LHCN-M2 (cell line): ENCODE measurements around the gene SLC36A1. TPM values are rescaled to one million over a fixed set of nuclear protein-coding genes. Genes with fewer than 3 reads are reported as not detected.
A peak's percentile ranks its signal among the peaks of the same experiment; 100 is the strongest.

Source experiments
- DNase-seq: peaks from one replicate; pipeline ENCODE4 v3.0.0-alpha.2; 2012; ENCODE audit warnings: low read depth
- total RNA-seq: library from RNA; depleted of rRNA; stranded (reverse); fragments of >200 nt; gene quantifications from 2 replicates; pipeline ENCODE4 v1.2.3, GENCODE V29; 2014

SLC36A1 gene
- total RNA-seq, 1 experiment from 2014 or later, result 11.7 TPM

DNA sequence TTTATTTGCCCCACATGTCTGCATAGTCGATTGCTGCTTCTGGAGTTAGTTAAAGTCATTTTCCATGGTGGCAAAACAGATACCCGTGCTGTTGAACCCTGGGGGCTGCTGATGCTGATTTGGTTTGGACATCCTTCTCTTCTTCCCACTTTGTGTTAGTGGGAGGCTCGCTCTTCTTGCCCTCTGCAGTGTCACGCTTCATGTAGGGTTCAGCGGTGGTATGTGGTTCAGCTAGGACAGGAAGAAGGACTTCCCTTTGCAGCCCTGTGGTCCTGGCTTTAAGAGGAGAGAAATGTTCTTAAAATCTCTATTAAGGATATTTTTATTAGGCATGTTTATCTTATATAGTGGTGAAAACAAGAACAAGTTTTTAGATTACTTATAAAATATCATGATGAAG lies 36.2 kb downstream of the SLC36A1 start:
- no peak for DNase-seq

DNA sequence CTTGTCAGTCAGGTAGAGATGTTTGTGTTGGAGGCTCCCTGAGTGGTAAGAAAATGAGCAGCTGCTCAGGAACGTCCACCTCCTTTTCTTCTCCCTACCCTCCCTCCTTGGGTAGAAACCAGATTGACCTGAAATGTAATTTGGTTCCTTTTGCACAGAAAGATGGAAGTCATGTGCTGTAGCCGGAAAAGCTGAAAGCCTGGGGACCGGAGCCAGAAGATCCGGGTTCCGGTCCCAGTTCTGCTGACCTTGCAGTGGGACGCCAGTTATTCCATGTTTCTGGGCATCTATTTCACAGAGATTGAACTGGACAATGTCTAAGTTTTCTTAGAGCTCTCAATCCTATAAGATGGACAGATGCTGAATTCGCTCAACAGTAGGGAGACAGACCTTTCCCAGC lies 40.1 kb downstream of the SLC36A1 start:
- no peak for DNase-seq

DNA sequence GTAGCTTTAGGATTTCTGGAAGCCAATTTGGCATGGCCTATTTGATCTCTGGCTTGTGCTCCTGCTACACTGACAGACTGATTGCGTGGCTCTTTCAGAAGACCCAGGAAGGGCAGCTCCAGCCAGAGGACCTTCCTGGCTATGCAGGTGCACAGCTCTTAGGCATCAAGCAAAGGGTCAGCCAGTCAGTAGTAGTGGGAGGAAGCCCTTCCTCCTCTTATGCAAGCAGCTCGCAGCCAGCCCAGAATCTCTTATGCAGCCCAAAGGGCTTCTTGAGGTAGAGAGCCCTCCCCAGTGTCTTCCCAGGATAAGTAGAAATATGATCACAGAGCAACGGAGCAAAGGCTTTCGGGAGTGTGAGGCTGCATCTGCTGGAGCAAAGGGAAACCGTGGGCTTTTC lies 43.2 kb downstream of the SLC36A1 start:
- DNase-seq, result no peak

DNA sequence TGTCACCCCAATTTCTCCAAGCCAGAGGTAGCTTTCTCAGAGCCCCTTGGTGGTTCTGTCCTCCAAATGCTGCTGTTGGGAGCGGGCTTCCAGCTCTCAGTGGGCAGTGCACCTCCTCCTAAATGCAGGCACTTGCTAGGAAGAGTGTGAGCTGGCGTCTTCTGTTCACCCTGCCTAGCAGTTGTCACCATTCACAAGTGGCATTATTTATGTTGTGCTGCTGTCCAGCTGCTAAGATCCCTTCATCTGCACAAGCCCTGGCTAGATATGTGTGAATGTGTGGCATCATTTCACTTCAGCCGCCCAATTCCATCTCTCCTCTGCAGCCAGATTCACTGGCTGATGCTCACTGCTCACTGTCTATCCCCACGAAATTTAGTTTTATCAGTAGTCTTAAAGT lies 43.7 kb downstream of the SLC36A1 start:
- no peak for DNase-seq

DNA sequence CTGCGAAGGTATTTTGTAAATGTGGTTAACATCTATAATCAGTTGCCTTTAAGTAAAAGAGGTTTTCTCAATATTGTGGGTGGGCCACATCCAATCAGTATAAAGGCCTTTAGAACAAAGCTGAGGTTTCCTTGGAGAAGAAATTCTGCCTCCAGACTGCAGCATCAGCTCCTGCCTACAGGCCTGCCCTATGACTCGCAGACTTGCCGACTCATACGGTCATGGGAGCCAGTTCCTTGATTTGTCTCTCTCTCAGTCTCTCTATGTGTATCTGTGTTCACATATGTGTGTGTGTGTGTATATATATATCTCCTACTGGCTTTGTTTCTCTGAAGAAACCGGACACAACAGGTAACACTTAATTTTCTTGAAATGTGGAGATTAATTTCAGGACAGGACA lies 45.3 kb downstream of the SLC36A1 start:
- peak; percentile 58 for DNase-seq

DNA sequence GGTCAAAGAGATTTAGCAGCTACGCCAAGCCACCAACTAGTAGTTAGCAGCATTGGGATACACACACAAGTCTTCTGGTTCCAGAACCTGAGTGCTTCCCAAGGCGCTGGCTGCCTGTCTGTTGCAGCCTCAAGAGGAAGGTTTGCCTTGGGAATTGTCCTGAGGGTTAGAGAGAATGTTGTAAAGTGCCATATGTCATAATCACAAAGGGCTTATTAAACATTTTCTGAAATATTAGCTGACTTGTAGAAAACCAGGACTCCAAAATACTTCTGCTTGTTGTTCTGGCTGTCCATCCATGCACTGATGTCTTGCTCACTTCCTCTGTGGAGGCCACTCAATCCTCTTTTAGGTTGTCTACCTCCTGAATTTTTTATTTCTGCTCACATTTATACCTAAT lies 46.3 kb downstream of the SLC36A1 start:
- no peak for DNase-seq

DNA sequence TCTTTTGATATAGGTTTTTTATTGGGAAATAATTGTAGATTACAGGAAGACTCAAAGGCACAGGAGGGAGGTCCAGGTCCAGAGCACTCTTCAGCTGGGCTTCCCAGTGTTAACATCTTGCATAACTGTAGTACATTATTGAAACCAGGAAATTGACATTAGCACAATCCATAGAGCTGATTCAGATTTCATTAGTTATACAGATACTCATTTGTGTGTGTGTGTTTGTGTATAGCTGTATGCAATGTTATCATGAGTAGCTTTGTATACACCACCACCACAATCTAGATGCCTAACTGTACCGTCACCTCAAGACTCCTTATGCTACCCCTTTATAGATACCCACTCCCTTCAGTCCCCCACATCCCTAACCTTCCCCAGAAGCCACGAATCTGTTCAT lies 47.9 kb downstream of the SLC36A1 start:
- DNase-seq, result no peak

DNA sequence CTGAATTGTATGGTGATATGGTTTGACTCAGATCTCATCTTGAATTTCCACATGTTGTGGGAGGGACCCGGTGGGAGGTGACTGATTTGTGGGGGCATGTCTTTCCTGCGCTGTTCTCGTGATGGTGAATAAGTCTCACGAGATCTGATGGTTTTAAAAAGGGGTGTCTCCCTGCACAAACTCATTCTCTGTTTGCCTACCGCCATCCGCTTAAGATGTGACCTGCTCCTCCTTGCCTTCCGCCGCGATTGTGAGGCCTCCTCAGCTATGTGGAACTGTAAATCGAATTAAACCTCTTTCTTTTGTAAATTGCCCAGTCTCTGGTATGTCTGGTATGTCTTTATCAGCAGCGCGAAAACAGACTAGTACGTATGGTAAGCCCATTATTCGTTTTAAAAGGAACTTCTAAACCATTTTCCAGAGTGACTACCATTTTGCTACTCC lies 48.7 kb downstream of the SLC36A1 start:
- no peak for DNase-seq

DNA sequence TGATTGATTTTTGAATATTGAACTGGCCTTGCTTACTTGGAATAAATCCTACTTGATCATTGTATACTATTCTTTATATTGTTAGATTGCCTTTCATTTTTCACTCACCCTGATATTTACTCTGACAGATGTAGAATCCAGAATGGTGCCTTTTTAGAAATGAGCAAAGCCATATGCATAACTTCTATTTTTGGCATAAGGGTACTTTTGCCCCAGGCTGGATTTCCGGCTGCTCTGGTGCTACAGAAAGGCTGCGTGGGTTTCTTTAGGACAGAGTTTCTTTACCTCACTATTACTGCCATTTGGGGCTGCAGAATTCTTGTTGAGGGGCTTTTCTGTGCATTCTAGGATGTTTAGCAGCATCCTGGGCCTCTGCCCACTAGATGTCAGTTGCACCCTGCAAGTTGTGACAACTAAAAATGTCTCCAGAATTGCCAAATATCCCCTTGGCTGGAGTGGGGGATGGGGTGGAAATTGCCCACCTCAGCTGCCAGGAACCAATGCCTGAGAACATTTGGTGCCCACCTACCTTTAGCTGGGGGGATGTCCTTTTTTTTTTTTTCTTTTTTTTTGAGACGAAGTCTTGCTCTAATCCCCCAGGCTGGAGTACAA lies 50.1 kb downstream of the SLC36A1 start:
- DNase-seq, result no peak

DNA sequence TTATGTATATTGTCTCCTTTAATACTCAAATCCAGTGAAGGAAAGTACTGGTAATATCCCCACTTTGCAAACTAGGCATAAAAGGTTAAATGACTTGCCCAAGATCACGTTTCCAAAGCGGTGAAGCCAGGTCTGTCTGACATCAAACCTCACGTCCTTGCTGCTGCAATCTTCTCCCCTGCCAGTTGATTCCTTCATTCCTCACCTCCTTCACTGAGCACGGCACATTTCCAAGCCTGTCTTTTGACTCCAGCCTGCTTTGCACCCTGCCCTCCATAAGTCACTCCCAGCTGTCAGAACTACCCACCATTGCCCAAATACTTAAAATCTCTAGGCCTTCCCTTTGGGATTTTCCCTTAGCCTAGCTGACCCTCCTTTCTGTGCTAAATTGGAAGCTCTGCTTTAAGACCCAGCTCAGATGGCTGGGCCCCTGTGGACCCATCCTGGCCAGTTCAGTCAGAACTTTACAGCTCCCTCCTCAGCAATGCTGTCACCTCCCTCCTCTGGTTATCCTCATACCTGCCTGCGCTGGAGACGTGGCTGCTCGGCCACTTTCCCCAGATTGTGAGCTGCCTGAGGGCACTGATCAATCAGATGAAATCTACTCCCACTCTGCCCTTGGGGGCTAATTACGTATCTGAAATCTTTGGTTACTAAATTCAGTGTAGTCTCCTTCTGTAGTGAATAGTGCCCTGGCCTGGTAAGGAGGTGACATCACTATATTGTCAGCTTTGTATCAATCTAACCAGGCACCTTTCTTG lies 51.2 kb downstream of the SLC36A1 start:
- no peak for DNase-seq

DNA sequence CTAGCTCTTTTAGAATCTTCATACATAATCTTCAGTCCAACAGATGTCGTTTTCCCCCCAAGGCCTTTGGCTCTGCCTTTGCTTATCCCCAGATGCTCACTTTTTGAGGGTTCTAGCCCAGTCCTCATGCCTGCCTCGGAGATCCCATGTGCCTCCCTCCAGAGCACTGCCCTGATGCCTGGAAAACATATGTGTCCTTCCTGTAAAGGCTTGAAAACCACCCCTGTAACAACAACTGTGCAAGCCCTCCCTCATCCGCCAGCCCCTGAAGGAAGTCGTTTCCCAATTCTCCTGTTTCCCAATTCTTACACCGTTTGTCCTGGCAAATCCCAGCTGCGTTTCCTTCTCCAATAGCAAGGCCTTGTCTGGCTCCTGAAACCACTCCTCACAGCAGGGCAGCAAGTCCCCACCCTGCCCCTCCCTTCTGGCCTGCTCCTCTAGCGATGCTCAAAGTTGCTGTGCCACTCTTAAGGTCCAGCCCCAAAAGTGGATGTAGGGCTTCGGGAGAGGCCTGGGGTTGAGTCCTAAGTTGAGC lies 52.2 kb downstream of the SLC36A1 start:
- DNase-seq, result no peak

DNA sequence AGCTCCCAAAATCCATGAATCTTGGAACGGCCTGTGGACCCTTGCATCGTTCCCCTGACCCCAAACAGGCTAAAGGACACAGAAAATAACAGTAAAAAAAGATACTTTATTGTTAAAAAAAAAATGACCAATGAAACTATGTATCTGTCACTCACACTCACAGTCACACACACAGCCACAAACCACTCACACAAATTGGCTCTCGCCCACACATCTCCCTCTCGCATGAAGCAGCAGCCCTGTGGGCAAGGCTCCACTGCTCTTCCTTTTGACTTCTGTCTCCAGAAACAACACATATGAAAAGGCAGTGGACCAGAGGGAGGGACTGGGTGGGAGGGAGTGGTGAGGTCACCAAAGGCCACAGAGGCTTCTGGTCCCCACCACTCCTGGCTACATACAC lies 56.6 kb downstream of the SLC36A1 start:
- no peak for DNase-seq

DNA sequence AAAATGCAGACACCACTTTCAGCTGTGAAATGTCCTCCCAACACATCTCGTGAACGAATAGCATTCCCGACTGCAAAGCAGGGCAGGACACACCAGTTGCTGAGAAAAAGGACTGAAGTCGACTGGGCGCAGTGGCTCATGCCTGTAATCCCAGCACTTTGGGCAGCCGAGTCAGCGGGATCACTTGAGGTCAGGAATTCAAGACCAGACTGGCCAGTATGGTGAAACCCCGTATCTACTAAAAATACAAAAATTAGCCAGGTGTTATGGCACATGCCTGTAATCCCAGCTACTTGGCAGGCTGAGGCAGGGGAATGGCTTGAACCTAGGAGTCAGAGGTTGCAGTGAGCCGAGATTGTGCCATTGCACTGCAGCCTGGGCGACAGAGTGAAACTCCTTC lies 60.9 kb downstream of the SLC36A1 start:
- DNase-seq, result peak; percentile 28

DNA sequence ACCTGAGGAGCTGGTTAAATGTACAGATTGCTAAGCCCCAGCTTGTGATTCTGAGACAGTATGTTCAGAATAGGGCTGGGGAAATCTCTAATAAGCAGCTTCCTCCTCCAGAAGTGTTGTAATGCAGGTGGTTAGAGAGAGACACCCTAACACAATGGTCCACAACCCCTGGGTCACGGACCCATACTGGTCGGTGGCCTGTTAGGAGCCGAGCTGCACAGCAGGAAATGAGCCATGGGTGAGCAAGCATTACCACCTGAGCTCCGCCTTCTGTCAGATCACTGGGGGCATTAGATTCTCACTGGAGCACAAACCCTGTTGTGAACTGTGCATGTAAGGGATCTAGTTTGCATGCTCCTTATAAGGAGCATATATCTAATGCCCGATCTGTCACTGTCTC lies 61.8 kb downstream of the SLC36A1 start:
- DNase-seq, result no peak

DNA sequence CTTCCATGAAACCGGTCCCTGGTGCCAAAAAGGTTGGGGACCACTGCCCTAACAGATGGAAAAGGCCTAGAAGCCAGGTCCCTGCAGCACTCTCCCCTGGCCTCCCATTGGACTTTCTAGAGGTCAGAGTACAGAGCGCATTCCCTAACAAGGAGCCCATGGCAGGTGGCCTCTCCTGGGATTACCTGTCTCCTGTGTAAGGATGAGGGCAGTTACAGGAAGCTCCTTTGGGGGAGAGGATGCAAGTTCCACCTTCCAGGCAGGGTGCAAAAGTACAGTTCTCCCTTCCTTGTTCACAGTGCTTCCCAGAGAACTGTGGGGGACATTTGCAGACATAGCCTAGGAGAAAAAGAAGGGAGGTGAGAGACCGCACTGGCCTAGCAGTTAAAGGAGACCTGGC lies 62.4 kb downstream of the SLC36A1 start:
- no peak for DNase-seq

DNA sequence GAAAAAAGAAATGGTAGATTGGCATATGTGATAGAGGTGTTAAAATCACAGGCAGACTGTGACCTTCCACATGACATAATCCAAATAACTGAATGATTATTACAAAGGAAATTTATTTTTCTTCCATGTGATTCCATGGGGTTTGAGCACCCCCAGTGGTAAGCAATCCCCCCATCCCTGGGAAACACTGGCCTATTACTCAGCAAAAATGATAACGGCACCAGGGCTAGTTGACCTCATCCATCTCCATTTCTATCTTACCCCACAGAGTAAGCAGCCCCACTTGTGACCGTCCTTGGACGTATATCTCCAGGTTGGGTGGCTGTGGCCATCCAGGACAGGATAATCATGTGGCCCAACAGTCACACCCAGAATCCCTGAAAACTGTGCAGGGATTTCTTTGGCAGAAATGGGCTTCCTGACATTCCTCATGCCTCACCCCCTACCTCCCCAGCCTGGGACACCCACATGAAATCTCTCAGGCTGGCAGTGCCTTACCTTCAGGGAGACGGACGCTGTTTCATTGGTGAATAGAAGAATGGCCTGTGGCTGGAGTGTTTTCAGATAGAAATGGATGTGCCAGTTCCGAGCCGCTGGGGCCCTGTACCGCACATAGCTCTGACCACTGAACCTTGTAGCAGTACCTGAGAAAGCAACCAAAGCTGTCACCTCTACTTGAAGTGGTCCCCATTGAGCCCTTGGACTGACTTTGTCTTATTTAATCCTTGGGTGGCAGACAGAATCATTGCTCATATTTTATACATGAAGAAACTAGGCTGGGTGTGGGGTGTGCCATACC lies 69.9 kb downstream of the SLC36A1 start:
- DNase-seq, result no peak

DNA sequence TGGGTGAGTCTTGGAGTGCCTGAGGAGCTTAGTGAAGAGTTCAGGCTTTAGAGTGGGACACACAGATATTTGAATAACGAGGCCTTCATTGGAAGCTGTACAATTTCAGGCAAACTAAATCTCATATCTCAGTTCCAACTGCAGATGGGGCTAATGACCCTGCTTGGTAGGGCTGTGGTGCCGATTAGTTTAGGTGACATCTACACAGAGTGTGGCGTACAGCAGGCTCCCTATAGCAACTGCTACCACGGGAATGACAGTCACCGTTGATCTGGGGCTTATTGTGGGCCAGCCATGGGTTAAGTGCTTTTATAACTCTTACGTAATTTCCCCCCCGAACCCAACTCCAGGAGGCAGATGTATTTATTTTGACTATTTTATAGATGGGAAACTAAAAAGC lies 72.9 kb downstream of the SLC36A1 start:
- peak; percentile 6 for DNase-seq

DNA sequence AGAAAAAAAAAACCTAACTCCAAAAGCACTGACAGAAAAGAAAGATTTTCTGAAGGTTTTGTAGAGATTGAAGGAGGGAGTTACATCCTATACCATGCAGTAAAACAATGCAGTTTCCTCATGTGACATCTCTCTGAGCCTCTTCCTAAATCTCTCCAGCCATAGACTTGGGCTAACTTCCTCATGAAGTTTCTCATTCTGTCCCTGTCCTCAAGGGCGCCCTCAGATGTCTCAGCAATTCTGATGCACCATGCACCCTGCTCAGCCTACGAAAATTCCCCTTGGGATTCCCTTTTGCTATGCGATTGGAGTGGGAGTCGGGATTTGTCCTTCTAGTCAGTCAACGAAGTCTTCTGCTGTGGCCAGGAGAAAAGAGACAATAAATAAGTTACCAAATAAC lies 74.8 kb downstream of the SLC36A1 start:
- DNase-seq, result no peak

DNA sequence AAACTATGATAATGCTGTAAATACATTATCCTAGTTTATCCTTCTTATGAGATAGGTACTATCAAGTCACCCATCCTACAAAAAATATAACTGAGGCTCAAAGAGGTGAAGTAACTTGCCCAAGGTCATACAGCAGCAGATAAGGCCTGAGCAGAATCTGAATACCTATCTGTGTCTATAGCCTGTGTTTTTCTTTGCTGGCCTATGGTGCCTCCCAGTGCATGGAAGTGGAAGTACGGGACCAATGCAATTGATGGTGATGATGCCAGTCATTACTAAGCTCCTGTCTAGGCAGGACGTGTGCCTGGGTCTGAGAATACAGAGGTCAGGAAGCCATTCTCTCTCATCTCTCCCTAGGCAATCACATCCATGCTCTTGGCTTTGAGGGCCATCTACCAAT lies 75.9 kb downstream of the SLC36A1 start:
- DNase-seq, result peak; percentile 54

DNA sequence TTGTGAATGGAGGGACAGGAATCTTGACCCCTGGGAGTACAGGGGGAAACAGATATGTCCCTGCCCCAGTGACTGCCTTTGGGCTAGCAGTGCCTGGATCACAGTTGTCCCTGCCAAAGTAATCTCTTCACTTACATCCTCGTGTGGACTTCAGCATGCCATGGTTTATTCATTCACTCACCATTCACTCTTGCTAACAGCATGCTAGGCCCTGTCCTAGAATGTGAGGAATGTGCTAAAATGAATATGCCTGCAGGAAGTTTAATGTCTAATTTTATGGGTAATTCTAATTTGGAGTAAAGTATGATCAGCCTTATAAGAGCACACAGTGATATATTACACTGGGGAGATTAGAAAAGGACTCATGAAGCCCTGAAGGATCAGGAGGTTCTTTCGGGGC lies 80.8 kb downstream of the SLC36A1 start:
- DNase-seq, result no peak

DNA sequence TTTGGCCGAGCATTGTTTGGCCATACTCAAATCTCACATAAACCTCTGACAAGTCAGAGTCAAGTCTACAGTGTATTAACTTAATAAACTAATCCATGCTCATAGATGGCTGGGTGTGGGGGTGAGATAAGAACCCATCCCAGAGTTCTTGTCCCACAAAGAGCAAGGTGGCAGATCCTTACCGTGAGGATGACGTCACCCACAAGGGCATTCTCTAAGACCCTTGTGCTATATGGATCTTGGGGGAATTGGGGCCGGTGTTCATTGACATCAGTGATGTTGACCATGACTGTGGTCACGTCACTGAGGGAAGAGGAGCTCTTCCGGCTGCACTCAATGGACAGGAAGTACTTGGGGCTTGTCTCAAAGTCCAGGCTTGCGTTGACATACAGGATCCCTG lies 81.6 kb downstream of the SLC36A1 start:
- DNase-seq, result no peak

DNA sequence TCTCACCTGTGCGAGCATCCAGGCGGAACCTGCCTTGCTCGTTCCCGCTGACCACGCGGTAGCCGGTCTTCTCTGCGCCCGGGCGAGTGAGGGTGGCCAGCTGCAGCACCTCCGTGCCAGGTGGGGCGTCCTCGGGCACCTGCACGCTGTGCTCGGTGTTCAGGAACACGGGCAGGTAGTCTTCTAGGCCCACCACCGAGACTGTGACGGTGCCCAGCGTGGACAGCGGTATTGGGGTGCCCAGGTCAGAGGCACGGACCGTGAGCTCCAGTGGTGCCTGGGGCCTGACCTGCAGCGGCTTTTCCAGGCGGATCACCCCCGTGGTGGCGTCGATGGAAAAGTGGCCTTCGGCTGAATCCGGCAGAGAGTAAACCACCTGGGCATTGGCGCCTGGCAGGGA lies 84.2 kb downstream of the SLC36A1 start:
- DNase-seq, result no peak
